Measurements from ENCODE around the gene SNX13.

SNX13 gene

DNA sequence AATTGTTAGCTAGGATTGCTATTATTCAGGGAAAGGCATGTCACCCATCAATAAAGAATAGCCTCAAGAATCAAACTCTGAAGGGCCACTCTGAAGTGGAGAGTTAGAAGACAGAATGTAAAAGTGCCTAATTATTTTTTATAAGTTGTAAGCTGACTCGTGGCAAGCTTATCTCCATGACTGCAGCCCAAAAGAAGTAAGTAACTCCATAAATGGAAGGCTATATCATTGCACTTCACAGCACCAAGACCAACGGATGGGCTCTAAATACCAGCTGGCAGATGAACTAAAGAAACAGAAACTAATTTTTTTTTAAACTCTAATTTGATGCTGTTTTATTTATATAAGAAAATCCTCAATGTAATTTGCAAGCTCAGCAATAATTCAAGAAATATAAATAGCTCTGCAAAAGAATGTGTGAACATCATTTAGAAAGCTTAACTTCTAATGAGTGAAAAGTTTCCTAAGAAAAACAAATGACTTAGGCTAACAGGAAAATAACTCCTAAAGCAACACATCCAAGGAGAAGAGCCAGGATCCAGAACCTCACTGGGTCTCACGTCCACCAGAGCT, 165.5 kb downstream of the SNX13 start:
- H3K4me3 ChIP-seq = no peak overlapping the region
- peak overlapping the region in 4 of 11 experiments; percentile 71 to 79 (median 75); a peak in 7 of 22 replicates for H3K4me2 ChIP-seq
- no peaks in the 10 kb centered on the region for H3K36me3 ChIP-seq
- H3K9ac ChIP-seq = no peak overlapping the region
- H3K4me1 ChIP-seq = peaks cover 0 to 60% (median 35%) of the 10 kb centered on the region in 10 experiments; a peak in 16 of 20 replicates
- H3K9me3 ChIP-seq (replicated peaks in 1 of 11) = no peaks in the 10 kb centered on the region
- no peaks in the 10 kb centered on the region for H3K27me3 ChIP-seq
- no peaks in the 10 kb centered on the region for H4K20me1 ChIP-seq
- no peak for TF ChIP-seq Cebpa-rat (IDR thresholded peaks at IDR 0.05)
- peak overlapping the region in 3 of 11 experiments; percentile 71 to 83 (median 82); a peak in 5 of 22 replicates for H3K27ac ChIP-seq

DNA sequence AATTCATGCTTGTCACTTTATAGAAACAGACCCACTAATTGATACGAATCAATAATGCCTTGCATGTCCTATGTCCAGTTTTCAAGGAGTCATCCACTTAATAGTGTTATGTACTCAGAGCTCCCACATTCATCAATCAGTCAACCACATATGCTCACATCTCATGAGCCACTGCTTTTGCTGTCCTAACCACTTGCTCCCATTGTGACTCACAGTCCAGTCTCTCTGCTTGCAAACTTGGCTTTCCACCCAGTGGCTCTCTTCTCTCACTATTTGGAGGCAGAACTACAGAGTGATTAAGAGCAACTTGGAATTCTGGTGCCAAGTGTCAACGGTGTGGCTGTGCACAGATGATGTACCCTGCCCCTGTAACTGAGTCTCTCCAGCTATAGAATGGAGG, 166.0 kb downstream of the SNX13 start:
- Histone ChIP-seq H4K20me1 (no peaks in the 10 kb centered on the region), H3K9me3 (replicated peaks in 1 of 11) (no peaks in the 10 kb centered on the region), H3K4me1 (peaks cover 0 to 65% (median 35%) of the 10 kb centered on the region in 10 experiments; a peak in 16 of 20 replicates), H3K27me3 (no peaks in the 10 kb centered on the region), H3K9ac (no peak overlapping the region), H3K4me2 (peak overlapping the region in 5 of 11 experiments; percentile 55 to 79 (median 74); a peak in 7 of 22 replicates), H3K27ac (peak overlapping the region in 4 of 11 experiments; percentile 63 to 83 (median 76); a peak in 6 of 22 replicates), H3K36me3 (no peaks in the 10 kb centered on the region), H3K4me3 (no peak overlapping the region)
- no peak for TF ChIP-seq Cebpa-rat (IDR thresholded peaks at IDR 0.05)

DNA sequence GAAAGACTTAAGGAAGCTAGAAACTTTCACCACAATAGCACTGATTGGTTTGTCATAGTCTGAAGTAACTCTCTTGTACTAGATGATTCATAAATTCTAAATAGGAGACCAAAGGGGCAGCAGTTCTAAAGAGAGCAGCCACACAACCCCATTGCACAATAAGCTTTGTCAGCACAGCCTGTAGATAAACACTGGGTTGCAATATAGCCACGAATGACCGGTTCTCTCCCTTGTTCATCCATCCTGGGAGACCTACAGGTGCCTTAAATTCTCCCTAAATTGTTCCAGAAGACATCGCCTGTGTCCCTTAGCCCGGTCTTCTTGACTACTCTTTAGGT, 167.0 kb downstream of the SNX13 start:
- peak overlapping the region in 8 of 11 experiments; percentile 34 to 83 (median 66); a peak in 15 of 22 replicates for H3K27ac ChIP-seq
- H3K4me1 ChIP-seq = peaks cover 0 to 67% (median 35%) of the 10 kb centered on the region in 10 experiments; a peak in 16 of 20 replicates
- no peaks in the 10 kb centered on the region for H3K27me3 ChIP-seq
- TF ChIP-seq Cebpa-rat (IDR thresholded peaks at IDR 0.05) = peak in 9 of 11 experiments; percentile 27 to 92 (median 50); a peak in 10 of 22 replicates
- H3K4me2 ChIP-seq = peak overlapping the region in 6 of 11 experiments; percentile 41 to 79 (median 72); a peak in 13 of 22 replicates
- H3K4me3 ChIP-seq = no peak overlapping the region
- H3K9me3 ChIP-seq (replicated peaks in 1 of 11) = no peaks in the 10 kb centered on the region
- H3K9ac ChIP-seq = peak overlapping the region in 3 of 11 experiments; percentile 28 to 63 (median 51); a peak in 7 of 22 replicates
- no peaks in the 10 kb centered on the region for H4K20me1 ChIP-seq
- no peaks in the 10 kb centered on the region for H3K36me3 ChIP-seq

DNA sequence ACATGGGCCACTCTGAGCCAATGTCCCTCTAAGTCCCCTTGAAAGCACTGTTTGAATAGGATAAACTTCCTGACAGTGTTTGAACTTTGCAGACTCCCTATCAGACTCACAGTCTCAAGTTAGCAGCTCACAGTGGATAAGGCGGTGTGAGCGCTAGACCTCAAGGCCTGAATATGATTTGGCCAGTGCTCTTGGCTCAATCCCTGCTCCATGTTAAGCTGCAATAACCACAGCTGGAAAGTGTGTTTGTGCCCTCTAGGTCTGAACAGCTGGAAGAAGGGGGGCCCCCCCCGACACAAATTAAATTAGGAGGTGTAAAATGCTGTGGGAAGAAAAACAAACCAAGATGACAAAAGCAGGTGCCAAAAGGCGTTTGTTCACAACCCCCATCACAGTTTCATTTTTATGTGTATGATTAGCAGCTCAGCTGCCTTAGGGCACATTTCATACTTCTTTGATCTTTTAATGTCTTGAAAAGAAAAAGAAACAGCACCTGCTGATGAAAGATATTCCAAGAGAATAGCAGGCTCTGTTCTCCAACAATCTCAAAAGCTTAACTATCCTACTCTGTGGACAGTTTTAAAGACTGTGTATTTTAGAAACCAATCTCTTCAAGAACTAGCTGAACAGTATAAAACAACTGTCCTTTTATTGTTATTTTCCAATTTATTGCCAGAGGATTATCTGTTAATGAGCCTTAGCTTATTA, 167.6 kb downstream of the SNX13 start:
- H3K36me3 ChIP-seq = no peaks in the 10 kb centered on the region
- no peaks in the 10 kb centered on the region for H3K9me3 ChIP-seq (replicated peaks in 1 of 11)
- no peaks in the 10 kb centered on the region for H3K27me3 ChIP-seq
- H3K4me3 ChIP-seq = no peak overlapping the region
- no peak for TF ChIP-seq Cebpa-rat (IDR thresholded peaks at IDR 0.05)
- no peaks in the 10 kb centered on the region for H4K20me1 ChIP-seq
- peak overlapping the region in 8 of 11 experiments; percentile 16 to 83 (median 66); a peak in 13 of 22 replicates for H3K27ac ChIP-seq
- peak overlapping the region in 7 of 11 experiments; percentile 38 to 79 (median 71); a peak in 14 of 22 replicates for H3K4me2 ChIP-seq
- H3K9ac ChIP-seq = peak overlapping the region in 4 of 11 experiments; percentile 18 to 63 (median 36); a peak in 8 of 22 replicates
- peaks cover 0 to 67% (median 35%) of the 10 kb centered on the region in 10 experiments; a peak in 16 of 20 replicates for H3K4me1 ChIP-seq

DNA sequence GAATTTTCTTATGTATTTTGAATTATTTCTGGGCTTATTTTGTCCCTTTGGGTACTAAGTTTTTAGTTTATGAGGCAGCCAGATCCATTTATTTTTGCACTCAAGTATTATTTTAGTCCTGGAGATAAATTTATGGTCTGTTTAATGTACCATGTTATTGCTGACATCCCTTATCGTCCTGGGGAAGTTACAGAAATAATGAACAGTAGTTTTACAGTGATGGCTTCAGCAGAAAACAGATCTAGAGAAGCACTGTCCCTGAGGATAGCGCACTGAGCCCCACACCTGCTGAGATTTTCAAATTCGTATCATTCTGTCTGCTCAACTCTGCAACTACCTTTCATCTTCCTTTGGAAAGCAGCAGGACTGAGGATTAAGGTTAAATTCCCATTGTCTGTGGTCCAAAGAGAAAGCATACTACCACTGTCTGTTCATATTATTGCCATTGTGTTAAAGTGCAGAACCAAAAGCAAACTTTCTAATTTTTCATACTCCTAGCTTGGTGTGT, 168.3 kb downstream of the SNX13 start:
- no peak for TF ChIP-seq Cebpa-rat (IDR thresholded peaks at IDR 0.05)
- no peaks in the 10 kb centered on the region for H3K36me3 ChIP-seq
- H3K4me2 ChIP-seq = peak overlapping the region in 5 of 11 experiments; percentile 55 to 79 (median 74); a peak in 9 of 22 replicates
- H3K9me3 ChIP-seq (replicated peaks in 1 of 11) = no peaks in the 10 kb centered on the region
- H3K27me3 ChIP-seq = no peaks in the 10 kb centered on the region
- peak overlapping the region in 6 of 11 experiments; percentile 16 to 83 (median 70); a peak in 10 of 22 replicates for H3K27ac ChIP-seq
- H3K4me1 ChIP-seq = peaks cover 0 to 67% (median 35%) of the 10 kb centered on the region in 10 experiments; a peak in 16 of 20 replicates
- H3K9ac ChIP-seq = no peak overlapping the region; a peak in 1 of 22 replicates
- H4K20me1 ChIP-seq = no peaks in the 10 kb centered on the region
- H3K4me3 ChIP-seq = no peak overlapping the region

DNA sequence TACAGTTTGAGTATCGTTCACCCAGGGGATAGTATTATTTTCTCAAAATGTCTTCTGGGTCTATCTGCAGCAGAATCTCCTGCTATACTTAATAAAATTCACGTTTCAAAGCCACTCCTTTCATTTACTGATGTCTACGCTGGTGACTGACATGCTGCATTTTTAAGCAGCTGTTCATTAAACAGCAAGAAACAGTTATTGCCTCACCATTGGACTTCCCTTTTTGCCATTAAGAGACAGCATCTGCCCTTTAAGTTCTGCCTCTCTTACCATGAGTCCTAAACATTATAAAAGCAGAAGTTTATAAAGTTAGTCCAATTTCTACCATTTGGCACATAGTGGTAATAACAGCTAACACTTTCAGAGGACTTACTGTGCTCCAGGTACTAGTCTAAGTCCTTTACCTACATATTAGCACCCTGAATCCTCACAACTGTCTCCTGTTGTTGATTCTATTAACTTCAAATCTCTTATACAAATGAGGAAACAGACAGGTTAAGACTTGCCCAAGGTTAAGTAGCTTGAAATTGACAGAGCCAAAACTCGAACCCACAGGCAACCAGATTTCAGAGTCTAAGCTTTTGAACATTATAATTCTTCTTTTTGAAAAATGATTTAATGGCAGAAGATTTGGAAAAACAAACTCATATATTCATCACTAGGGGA, 169.5 kb downstream of the SNX13 start:
- Histone ChIP-seq H3K4me1 (peaks cover 0 to 67% (median 35%) of the 10 kb centered on the region in 10 experiments; a peak in 16 of 20 replicates), H3K27ac (peak overlapping the region in 9 of 11 experiments; percentile 13 to 83 (median 68); a peak in 17 of 22 replicates), H3K4me3 (0 out of 20 replicates have a peak overlapping the region, but pooled peaks of 1 of the 10 experiments have one; percentile 13), H3K9ac (peak overlapping the region in 7 of 11 experiments; percentile 1 to 63 (median 49); a peak in 9 of 22 replicates), H4K20me1 (no peaks in the 10 kb centered on the region), H3K36me3 (no peaks in the 10 kb centered on the region), H3K27me3 (no peaks in the 10 kb centered on the region), H3K9me3 (replicated peaks in 1 of 11) (0 out of 22 replicates have a peak, but pooled peaks cover 0 to 3% (median 0%) of the 10 kb centered on the region in 11 experiments), H3K4me2 (peak overlapping the region in 7 of 11 experiments; percentile 36 to 79 (median 57); a peak in 14 of 22 replicates)
- TF ChIP-seq Cebpa-rat (IDR thresholded peaks at IDR 0.05) = peak in 4 of 11 experiments; percentile 26 to 78 (median 58); a peak in 4 of 22 replicates

DNA sequence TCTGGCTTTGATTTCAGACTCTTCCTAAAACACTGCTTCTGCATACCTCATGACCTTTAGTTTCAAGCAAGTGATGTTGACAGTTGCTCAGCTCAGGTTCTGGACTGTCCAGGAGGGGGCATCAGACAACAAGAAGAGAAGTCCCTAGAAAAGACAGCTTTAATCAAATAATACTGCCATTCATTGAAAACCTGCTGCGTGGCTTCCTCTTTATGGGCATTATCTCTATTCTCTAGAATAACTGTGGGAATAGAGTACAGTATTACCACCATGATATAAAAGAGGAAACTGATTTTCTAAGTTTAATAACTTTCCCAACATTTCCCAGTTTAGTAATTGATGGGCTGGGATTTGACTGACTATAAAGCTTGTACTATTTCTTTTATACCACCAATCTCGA, 170.4 kb downstream of the SNX13 start:
- Histone ChIP-seq H3K27me3 (no peaks in the 10 kb centered on the region), H3K9ac (peak overlapping the region in 5 of 11 experiments; percentile 38 to 63 (median 58); a peak in 7 of 22 replicates), H3K27ac (peak overlapping the region in 8 of 11 experiments; percentile 24 to 83 (median 70); a peak in 17 of 22 replicates), H4K20me1 (no peaks in the 10 kb centered on the region), H3K4me2 (peak overlapping the region in 7 of 11 experiments; percentile 36 to 79 (median 57); a peak in 13 of 22 replicates), H3K4me3 (no peak overlapping the region), H3K4me1 (peaks cover 0 to 58% (median 35%) of the 10 kb centered on the region in 10 experiments; a peak in 16 of 20 replicates), H3K36me3 (no peaks in the 10 kb centered on the region), H3K9me3 (replicated peaks in 1 of 11) (peaks cover 0 to 3% (median 0%) of the 10 kb centered on the region in 11 experiments; a peak in 1 of 22 replicates)
- no peak for TF ChIP-seq Cebpa-rat (IDR thresholded peaks at IDR 0.05)

DNA sequence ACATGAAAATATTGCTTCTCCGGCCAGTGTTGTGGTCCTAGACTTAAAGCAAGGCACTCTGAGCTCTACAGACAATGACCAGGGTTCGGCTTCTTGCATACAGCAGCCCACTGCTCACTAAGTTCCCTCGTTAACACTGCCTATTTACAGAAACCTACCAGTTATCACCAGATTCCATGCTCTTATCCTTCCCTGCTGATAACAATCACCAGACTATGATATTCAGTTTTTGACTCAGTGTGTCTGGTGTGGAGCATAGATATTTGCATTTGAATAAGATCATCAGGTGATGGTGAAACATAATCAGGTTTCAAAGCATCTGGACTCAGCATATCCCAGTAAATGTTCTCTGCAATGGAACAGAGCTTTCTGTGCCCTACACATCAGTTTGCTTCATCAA, 182.3 kb downstream of the SNX13 start:
- TF ChIP-seq Cebpa-rat (IDR thresholded peaks at IDR 0.05) = no peak
- no peak overlapping the region for H3K4me2 ChIP-seq
- peaks cover 2 to 22% (median 15%) of the 10 kb centered on the region in 11 experiments; a peak in 20 of 22 replicates for H3K9me3 ChIP-seq (replicated peaks in 1 of 11)
- H4K20me1 ChIP-seq = no peaks in the 10 kb centered on the region
- peaks cover 0 to 8% (median 0%) of the 10 kb centered on the region in 11 experiments; a peak in 3 of 22 replicates for H3K36me3 ChIP-seq
- H3K27ac ChIP-seq = no peak overlapping the region
- H3K4me1 ChIP-seq = no peaks in the 10 kb centered on the region
- H3K4me3 ChIP-seq = no peak overlapping the region
- H3K27me3 ChIP-seq = no peaks in the 10 kb centered on the region
- no peak overlapping the region for H3K9ac ChIP-seq
